Rectal smooth muscle tissue (tissue), 1 donor: Measurements from ENCODE around the gene ZBTB7C.

Experiments used
- H3K27ac ChIP-seq: one replicate; pipeline ENCODE4 v1.7.0; 2013; ENCODE audit warnings: low read depth, low read length, inconsistent platforms
- H3K27me3 ChIP-seq: one replicate; pipeline ENCODE4 v1.7.0; 2013; ENCODE audit warnings: low read length; ENCODE audit not compliant: control insufficient read depth, insufficient read depth
- H3K36me3 ChIP-seq: one replicate; pipeline ENCODE4 v1.7.0; 2013; ENCODE audit warnings: low read length; ENCODE audit not compliant: control insufficient read depth, insufficient read depth
- H3K4me1 ChIP-seq: one replicate; pipeline ENCODE4 v1.7.0; 2013; ENCODE audit warnings: low read length; ENCODE audit not compliant: control insufficient read depth, insufficient read depth
- H3K4me3 ChIP-seq: one replicate; pipeline ENCODE4 v1.7.0; 2013; ENCODE audit warnings: low read length
- H3K9ac ChIP-seq: one replicate; pipeline ENCODE4 v1.7.0; 2013; ENCODE audit warnings: low read length

Gene ZBTB7C

DNA sequence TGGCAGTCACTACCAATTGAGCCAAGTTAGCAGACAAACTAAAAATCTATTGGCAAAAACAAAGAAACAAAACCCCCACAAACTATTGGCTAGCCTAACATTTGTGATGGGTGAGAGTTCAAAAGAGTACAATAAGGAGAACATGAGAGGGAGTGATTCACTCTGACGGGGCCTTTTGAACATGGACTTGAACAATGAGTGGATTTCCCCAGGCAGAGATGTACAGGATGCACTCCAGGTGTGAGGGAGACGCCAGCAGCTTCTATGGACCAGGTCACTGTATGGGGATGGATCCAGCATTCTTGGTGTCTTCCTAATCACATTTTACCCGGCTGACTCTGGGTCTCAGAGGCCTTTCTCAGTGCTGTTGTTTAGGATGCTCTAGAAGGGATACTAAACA, 311.2 kb downstream of the ZBTB7C start:
- no peak overlapping the region for H3K4me3 ChIP-seq
- no peaks in the 10 kb centered on the region for H3K36me3 ChIP-seq
- H3K27ac ChIP-seq, result no peak overlapping the region

DNA sequence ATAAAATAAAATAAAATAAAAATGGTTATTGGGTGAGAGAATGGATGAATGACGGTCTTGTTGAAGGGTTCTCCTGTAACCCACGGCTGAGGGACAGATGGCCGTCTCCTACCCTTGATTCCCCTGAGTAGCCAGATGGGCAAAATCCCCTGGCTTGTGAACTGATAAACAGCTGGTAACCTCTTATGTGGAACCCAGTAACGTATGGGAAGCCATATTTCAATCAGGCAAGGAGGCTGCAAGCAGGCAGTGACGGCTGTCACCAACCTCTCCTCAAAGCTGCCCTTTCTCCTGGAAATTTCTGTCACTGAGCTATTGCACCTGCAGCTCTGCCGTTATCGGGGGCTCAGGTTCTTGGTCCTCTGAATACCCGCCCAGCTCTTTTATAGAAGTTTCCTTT, 313.5 kb downstream of the ZBTB7C start:
- no peaks in the 10 kb centered on the region for H3K36me3 ChIP-seq
- no peaks in the 10 kb centered on the region for H3K27me3 ChIP-seq
- H3K4me3 ChIP-seq, result no peak overlapping the region
- no peaks in the 10 kb centered on the region for H3K4me1 ChIP-seq
- H3K27ac ChIP-seq, result no peak overlapping the region
- no peak overlapping the region for H3K9ac ChIP-seq

More for the DNA sequence above, 311.2 kb downstream of the ZBTB7C start:
- Histone ChIP-seq H3K4me1 (no peaks in the 10 kb centered on the region), H3K27me3 (peaks cover 2% of the 10 kb centered on the region), H3K9ac (no peak overlapping the region)

GRCh38 chr18:48093104-48093503, 316.1 kb downstream of the ZBTB7C start:
- Histone ChIP-seq H3K27me3 (no peaks in the 10 kb centered on the region), H3K27ac (no peak overlapping the region), H3K4me3 (no peak overlapping the region), H3K36me3 (no peaks in the 10 kb centered on the region), H3K9ac (no peak overlapping the region), H3K4me1 (no peaks in the 10 kb centered on the region)

DNA sequence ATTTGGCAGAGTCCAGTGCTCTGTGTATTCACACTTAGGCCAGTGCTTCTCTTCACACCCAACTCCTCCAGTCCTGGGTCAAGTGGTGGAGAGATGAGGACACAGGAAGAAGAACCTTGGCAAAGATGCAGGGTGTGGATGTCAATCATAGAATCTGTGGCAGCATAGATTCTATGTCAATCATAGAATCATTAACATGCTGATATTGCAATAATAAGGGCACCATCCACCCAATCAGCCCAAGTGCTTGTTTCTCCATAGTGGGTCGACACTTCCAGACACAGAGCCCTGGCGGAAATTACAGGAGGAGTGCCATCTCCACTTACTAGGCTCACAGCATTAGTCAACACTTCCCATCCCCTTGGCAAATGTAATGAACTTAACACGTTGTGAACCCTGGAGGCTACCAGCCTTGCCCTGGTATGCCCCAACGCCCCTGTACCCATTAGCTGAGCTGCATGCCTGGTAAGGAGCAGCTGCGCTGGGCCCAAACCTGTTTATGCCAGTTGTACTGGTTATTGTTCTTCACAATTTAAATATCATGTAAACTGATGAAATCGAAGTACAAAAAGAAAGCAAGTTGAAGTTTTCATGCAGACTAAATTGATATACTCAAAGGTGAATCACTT, 317.2 kb downstream of the ZBTB7C start:
- H3K4me1 ChIP-seq, result no peaks in the 10 kb centered on the region
- H3K27ac ChIP-seq, result no peak overlapping the region
- H3K27me3 ChIP-seq, result no peaks in the 10 kb centered on the region
- H3K4me3 ChIP-seq, result no peak overlapping the region
- no peak overlapping the region for H3K9ac ChIP-seq
- no peaks in the 10 kb centered on the region for H3K36me3 ChIP-seq

DNA sequence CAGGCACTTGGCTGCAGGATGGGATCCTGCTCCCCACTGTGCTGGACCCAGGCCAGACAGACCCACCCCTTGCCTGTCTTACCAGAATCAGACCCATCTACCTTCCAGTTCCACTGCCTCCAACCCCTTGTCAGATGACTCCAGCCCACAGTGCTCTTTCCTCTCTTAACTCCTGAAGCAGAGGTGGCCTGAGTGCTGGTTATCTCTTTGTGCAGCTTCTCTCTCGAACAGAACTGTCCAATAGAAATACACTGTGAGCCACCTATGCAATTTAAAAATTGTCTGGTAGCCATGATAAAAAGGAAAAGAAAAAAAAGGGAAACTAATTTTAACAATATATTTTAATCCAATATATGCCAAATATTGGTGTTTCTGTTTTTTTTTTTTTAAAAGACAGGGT, 318.5 kb downstream of the ZBTB7C start:
- H3K27ac ChIP-seq, result no peak overlapping the region
- H3K4me1 ChIP-seq, result no peaks in the 10 kb centered on the region
- H3K27me3 ChIP-seq, result no peaks in the 10 kb centered on the region
- H3K9ac ChIP-seq, result no peak overlapping the region
- H3K4me3 ChIP-seq, result no peak overlapping the region
- no peaks in the 10 kb centered on the region for H3K36me3 ChIP-seq

DNA sequence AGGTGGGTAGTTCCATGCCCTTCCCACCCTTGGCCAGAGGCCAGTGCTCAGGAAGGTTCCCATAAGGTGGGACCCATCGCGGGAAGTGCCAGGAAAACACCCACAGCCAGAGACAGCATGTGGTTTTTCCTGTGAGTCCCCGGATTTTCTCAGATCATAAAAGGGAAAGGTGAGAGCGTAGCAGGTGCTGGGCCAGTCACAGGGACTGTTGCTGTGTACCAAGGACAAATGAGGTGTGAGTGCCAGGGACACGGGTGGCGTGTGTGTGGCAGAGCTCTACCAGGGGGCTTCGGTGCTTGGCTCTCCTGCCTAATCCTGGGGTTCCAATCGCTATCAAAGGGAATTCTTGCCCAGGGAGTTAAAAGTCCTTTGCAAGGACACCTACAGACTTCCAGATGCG, 319.2 kb downstream of the ZBTB7C start:
- Histone ChIP-seq H3K36me3 (no peaks in the 10 kb centered on the region), H3K27ac (no peak overlapping the region), H3K4me3 (no peak overlapping the region), H3K27me3 (no peaks in the 10 kb centered on the region), H3K9ac (no peak overlapping the region), H3K4me1 (no peaks in the 10 kb centered on the region)

GRCh38 chr18:48085781-48086487, 323.2 kb downstream of the ZBTB7C start:
- H3K36me3 ChIP-seq, result no peaks in the 10 kb centered on the region
- no peaks in the 10 kb centered on the region for H3K4me1 ChIP-seq
- H3K9ac ChIP-seq, result no peak overlapping the region
- no peak overlapping the region for H3K27ac ChIP-seq
- no peak overlapping the region for H3K4me3 ChIP-seq
- no peaks in the 10 kb centered on the region for H3K27me3 ChIP-seq

DNA sequence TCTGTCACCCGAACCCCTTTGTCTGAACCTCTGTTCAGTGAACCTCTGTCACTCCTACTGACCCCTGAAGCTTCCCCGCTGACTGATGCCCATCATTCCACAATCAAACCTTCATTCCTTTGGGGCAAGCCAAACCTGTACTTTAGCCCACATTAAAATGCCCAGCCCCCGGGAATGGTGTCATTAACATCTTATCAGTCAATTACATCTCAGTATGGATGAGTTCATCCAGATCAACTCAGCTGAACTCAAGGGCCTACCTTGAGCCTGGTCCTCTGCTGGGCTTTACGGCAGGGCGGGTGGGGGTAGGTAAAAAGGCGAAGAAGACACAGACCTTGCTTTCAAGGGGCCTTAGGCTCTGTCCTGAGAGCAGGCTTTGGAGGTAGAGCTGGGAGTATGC, 324.3 kb downstream of the ZBTB7C start:
- no peak overlapping the region for H3K4me3 ChIP-seq
- H3K4me1 ChIP-seq, result no peaks in the 10 kb centered on the region
- no peak overlapping the region for H3K9ac ChIP-seq
- H3K27me3 ChIP-seq, result no peaks in the 10 kb centered on the region
- H3K36me3 ChIP-seq, result no peaks in the 10 kb centered on the region
- H3K27ac ChIP-seq, result no peak overlapping the region

DNA sequence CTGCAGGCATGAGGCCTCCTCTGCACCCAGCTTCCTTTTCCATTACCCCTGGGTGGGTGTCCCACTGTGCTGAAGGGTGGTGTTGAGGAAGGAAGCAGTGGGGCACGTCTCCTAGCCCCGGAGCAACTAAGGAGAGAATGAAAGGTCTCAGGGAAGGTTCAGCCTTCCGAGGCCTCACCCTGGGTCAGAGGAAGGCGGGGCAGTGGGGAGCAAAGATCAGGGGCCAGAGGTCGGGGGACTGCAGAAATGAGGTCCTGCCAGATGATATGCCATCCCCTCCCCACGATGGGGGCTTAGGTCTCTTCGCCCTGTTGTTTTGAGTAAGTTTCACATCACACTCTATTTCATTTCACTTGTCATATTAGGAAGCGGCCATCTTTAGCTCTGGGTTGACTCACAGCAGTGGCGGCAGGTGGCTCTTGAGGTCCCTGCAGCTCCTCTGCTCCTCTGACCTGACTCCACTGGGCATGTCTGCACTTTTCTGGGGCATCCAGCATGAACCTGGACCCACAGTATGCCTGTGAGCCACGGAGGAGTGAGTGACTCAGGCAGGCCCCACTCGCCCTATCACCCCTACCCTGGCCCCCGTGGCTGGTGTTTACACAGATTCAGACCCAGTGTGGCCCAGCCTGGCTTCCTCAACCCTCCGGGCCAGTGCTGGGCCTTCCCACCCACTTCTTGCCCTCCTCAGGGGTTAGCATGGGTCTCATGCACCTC, 325.0 kb downstream of the ZBTB7C start:
- no peaks in the 10 kb centered on the region for H3K4me1 ChIP-seq
- no peaks in the 10 kb centered on the region for H3K27me3 ChIP-seq
- H3K4me3 ChIP-seq, result no peak overlapping the region
- no peak overlapping the region for H3K27ac ChIP-seq
- H3K36me3 ChIP-seq, result no peaks in the 10 kb centered on the region
- H3K9ac ChIP-seq, result no peak overlapping the region

DNA sequence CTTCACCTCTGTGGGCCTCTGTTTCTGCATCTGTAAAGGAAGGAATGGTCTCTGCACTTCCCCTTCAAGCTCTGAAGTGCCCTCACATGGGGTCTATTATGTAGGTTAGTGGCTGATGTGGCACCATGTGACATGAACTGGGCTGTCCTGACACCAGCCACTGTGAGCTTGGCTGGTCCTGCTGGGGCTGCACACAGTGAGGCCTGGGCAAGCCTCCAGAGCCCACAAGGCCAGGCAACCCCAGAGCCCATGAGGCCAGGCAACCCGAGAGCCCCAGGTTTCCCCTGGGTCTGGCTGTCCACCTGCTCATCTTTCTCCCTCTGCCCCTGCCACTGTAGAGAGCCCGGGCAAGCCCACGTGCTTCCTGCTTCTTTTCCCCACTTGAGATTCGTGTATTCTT, 328.6 kb downstream of the ZBTB7C start:
- no peaks in the 10 kb centered on the region for H3K27me3 ChIP-seq
- H3K27ac ChIP-seq, result no peak overlapping the region
- H3K9ac ChIP-seq, result no peak overlapping the region
- H3K4me1 ChIP-seq, result no peaks in the 10 kb centered on the region
- H3K4me3 ChIP-seq, result no peak overlapping the region
- no peaks in the 10 kb centered on the region for H3K36me3 ChIP-seq

DNA sequence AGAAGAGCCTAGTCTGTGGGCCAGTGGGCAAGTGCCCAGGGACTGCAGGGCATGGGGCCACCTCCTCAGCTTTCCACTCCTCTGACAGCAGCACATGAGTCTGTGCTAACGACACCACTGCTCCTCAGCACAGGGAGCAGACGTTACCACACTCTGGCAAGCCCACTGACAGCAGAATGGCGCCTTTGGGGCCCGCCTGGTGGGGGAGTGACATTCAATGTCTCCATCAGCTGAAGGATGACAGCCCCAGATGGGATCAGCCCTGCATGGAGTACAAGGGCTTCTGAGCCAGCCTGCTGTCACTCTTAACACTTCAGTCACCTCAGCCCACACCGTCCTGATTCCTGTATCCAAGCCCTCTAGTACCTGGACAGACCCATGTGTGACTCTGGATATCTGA, 329.3 kb downstream of the ZBTB7C start:
- H3K27ac ChIP-seq, result no peak overlapping the region
- H3K9ac ChIP-seq, result no peak overlapping the region
- H3K4me3 ChIP-seq, result no peak overlapping the region
- H3K4me1 ChIP-seq, result no peaks in the 10 kb centered on the region
- no peaks in the 10 kb centered on the region for H3K27me3 ChIP-seq
- no peaks in the 10 kb centered on the region for H3K36me3 ChIP-seq

GRCh38 chr18:48078448-48078847, 330.7 kb downstream of the ZBTB7C start:
- H3K27me3 ChIP-seq, result no peaks in the 10 kb centered on the region

More at GRCh38 chr18:48078448-48078847, 330.7 kb downstream of the ZBTB7C start:
- Histone ChIP-seq H3K27ac (no peak overlapping the region), H3K9ac (no peak overlapping the region), H3K36me3 (no peaks in the 10 kb centered on the region), H3K4me1 (no peaks in the 10 kb centered on the region), H3K4me3 (no peak overlapping the region)
